SU-DHL-6 (cell line): ENCODE results near the gene IFT27.

Experiments used
- H2AFZ ChIP-seq: fragments of 200-600 bp; sonication (generic); 2 replicates; pipeline ENCODE4 v1.6.1; 2014; ENCODE audit warnings: low read depth, mild to moderate bottlenecking, moderate library complexity, mixed read lengths, antibody characterized with exemption, low read length; ENCODE audit not compliant: severe bottlenecking
- H3F3A ChIP-seq: fragments of 200-600 bp; shearing (Covaris generic); 2 replicates; pipeline ENCODE4 v1.6.0; 2016; ENCODE audit warnings: antibody characterized with exemption, mild to moderate bottlenecking; ENCODE audit not compliant: insufficient read depth
- H3K27ac ChIP-seq: fragments of 200-600 bp; sonication (generic); 2 replicates; pipeline ENCODE4 v1.5.1; 2016; ENCODE audit warnings: low read depth, mild to moderate bottlenecking, low read length, moderate library complexity, mixed read lengths
- H3K27me3 ChIP-seq: fragments of 200-600 bp; sonication (generic), shearing (Covaris generic); 2 replicates; pipeline ENCODE4 v1.6.0; 2014; ENCODE audit warnings: mild to moderate bottlenecking, low read length
- H3K36me3 ChIP-seq: fragments of 200-600 bp; sonication (generic); 2 replicates; pipeline ENCODE4 v1.6.1; 2014; ENCODE audit warnings: mild to moderate bottlenecking, low read length, mixed read lengths
- H3K4me2 ChIP-seq: fragments of 300-600, 200-600 bp; shearing (Covaris generic), sonication (generic); 2 replicates; pipeline ENCODE4 v1.6.0; 2014; ENCODE audit warnings: low read length, low read depth, mild to moderate bottlenecking; ENCODE audit not compliant: poor library complexity, severe bottlenecking
- H3K4me3 ChIP-seq: fragments of 200-600 bp; sonication (generic); 2 replicates; pipeline ENCODE4 v1.5.1; 2014; ENCODE audit warnings: antibody characterized with exemption, low read length, mild to moderate bottlenecking, mixed read lengths; ENCODE audit not compliant: insufficient read depth, poor library complexity, severe bottlenecking
- H3K79me2 ChIP-seq: fragments of 200-600 bp; sonication (generic); 2 replicates; pipeline ENCODE4 v1.6.1; 2014; ENCODE audit warnings: mild to moderate bottlenecking, low read length, moderate library complexity; ENCODE audit not compliant: insufficient read depth
- H3K9ac ChIP-seq: fragments of 200-600 bp; sonication (generic); 2 replicates; pipeline ENCODE4 v1.7.0; 2014; ENCODE audit warnings: mild to moderate bottlenecking, low read length
- H3K9me2 ChIP-seq: fragments of 200-600 bp; sonication (generic); replicated peaks from 2 replicates; pipeline ENCODE4 v1.6.1; 2014; ENCODE audit warnings: low read length; ENCODE audit not compliant: insufficient read depth
- H3K9me3 ChIP-seq: fragments of 200-600 bp; sonication (generic); 2 replicates; pipeline ENCODE4 v1.6.1; 2014; ENCODE audit warnings: low read length, mixed read lengths; ENCODE audit not compliant: insufficient read depth
- H4K20me1 ChIP-seq: fragments of 200-600 bp; sonication (generic); 2 replicates; pipeline ENCODE4 v1.6.1; 2014; ENCODE audit warnings: low read depth, mild to moderate bottlenecking, antibody characterized with exemption, low read length, moderate library complexity, mixed read lengths
- CTCF ChIP-seq: fragments of 200-600 bp; sonication (generic); IDR thresholded peaks from one replicate; pipeline ENCODE4 v1.5.1; 2017; ENCODE audit warnings: antibody characterized with exemption, mild to moderate bottlenecking, low read length, moderate library complexity; ENCODE audit not compliant: insufficient read depth, poor library complexity, severe bottlenecking
- EZH2phosphoT487 ChIP-seq: fragments of 200-600 bp; sonication (generic), shearing (Covaris generic); conservative IDR thresholded peaks from 2 replicates; pipeline ENCODE4 v1.6.1; 2018; ENCODE audit warnings: mild to moderate bottlenecking, antibody characterized with exemption, low read length, moderate library complexity, mixed read lengths

Gene IFT27

GRCh38 chr22:36808721-36809344 is 32.9 kb upstream of the IFT27 start:
- Histone ChIP-seq H3K79me2 (no peaks in the 10 kb centered on the region), H3K27me3 (no peaks in the 10 kb centered on the region), H3K9me2 (no peaks in the 10 kb centered on the region), H3K4me2 (no peak overlapping the region), H2AFZ (no peak overlapping the region), H3K9ac (no peak overlapping the region), H3K4me3 (no peak overlapping the region), H4K20me1 (no peaks in the 10 kb centered on the region), H3F3A (no peaks in the 10 kb centered on the region), H3K9me3 (no peaks in the 10 kb centered on the region), H3K36me3 (no peaks in the 10 kb centered on the region), H3K27ac (no peak overlapping the region)
- TF ChIP-seq CTCF, result no peak
- TF ChIP-seq EZH2phosphoT487, result no peak

GRCh38 chr22:36807627-36808026 is 31.7 kb upstream of the IFT27 start:
- no peak overlapping the region for H3K9ac ChIP-seq
- H3K36me3 ChIP-seq, result no peaks in the 10 kb centered on the region
- no peak overlapping the region for H3K4me2 ChIP-seq
- TF ChIP-seq CTCF (no peak), EZH2phosphoT487 (no peak)
- no peaks in the 10 kb centered on the region for H4K20me1 ChIP-seq
- no peaks in the 10 kb centered on the region for H3K79me2 ChIP-seq
- H2AFZ ChIP-seq, result no peak overlapping the region
- H3K4me3 ChIP-seq, result no peak overlapping the region
- H3F3A ChIP-seq, result no peaks in the 10 kb centered on the region
- no peak overlapping the region for H3K27ac ChIP-seq
- H3K9me2 ChIP-seq, result no peaks in the 10 kb centered on the region
- H3K9me3 ChIP-seq, result no peaks in the 10 kb centered on the region
- H3K27me3 ChIP-seq, result no peaks in the 10 kb centered on the region

GRCh38 chr22:36806835-36807234 is 30.9 kb upstream of the IFT27 start:
- no peak overlapping the region for H3K9ac ChIP-seq
- H4K20me1 ChIP-seq, result no peaks in the 10 kb centered on the region
- no peak overlapping the region for H2AFZ ChIP-seq
- H3K9me2 ChIP-seq, result no peaks in the 10 kb centered on the region
- no peak overlapping the region for H3K4me2 ChIP-seq
- H3F3A ChIP-seq, result no peaks in the 10 kb centered on the region
- no peaks in the 10 kb centered on the region for H3K36me3 ChIP-seq
- no peak overlapping the region for H3K27ac ChIP-seq
- H3K79me2 ChIP-seq, result no peaks in the 10 kb centered on the region
- H3K27me3 ChIP-seq, result no peaks in the 10 kb centered on the region
- H3K9me3 ChIP-seq, result no peaks in the 10 kb centered on the region
- TF ChIP-seq EZH2phosphoT487, result no peak
- no peak for TF ChIP-seq CTCF
- H3K4me3 ChIP-seq, result no peak overlapping the region
